HEK293T (cell line): ENCODE results near the gene BSPRY.

ENCODE experiments used
- CTCF ChIA-PET: fragments of 350-600 bp; formaldehyde crosslinking; extraction: SDS; loops from one replicate; lab custom pipeline; 2021; ENCODE audit warnings: antibody characterized with exemption, inconsistent platforms; lab: Yijun Ruan, JAX
- POLR2A ChIA-PET: fragments of 350-600 bp; formaldehyde crosslinking; extraction: SDS; loops from one replicate; lab custom pipeline; 2020; ENCODE audit warnings: antibody characterized with exemption, inconsistent platforms; lab: Yijun Ruan, JAX
- DNase-seq: peaks from one replicate; pipeline ENCODE4 v3.0.0; 2012; ENCODE audit warnings: mixed read lengths; ENCODE audit errors: extremely low spot score
- ARNT ChIP-seq: fragments of 450-650 bp; IDR thresholded peaks from 2 replicates; pipeline ENCODE4 v1.6.1; 2017; ENCODE audit warnings: mild to moderate bottlenecking
- BHLHE40 ChIP-seq: fragments of 450-650 bp; IDR thresholded peaks from 2 replicates; pipeline ENCODE4 v1.6.1; 2016; ENCODE audit warnings: mild to moderate bottlenecking, moderate library complexity, borderline replicate concordance
- CTBP1 ChIP-seq: fragments of 450-650 bp; IDR thresholded peaks from 2 replicates; pipeline ENCODE4 v1.6.1; 2016; ENCODE audit warnings: borderline replicate concordance
- ELF4 ChIP-seq: fragments of 450-650 bp; IDR thresholded peaks from 2 replicates; pipeline ENCODE4 v1.6.1; 2017; ENCODE audit warnings: antibody characterized with exemption
- FOXA1 ChIP-seq: fragments of 450-650 bp; IDR thresholded peaks from 2 replicates; pipeline ENCODE4 v1.6.1; 2016; ENCODE audit warnings: mild to moderate bottlenecking
- FOXK2 ChIP-seq: fragments of 450-650 bp; IDR thresholded peaks from 2 replicates; pipeline ENCODE4 v1.6.1; 2016; ENCODE audit warnings: mild to moderate bottlenecking
- FOXM1 ChIP-seq: fragments of 450-650 bp; IDR thresholded peaks from 2 replicates; pipeline ENCODE4 v1.6.1; 2017; ENCODE audit warnings: mild to moderate bottlenecking, borderline replicate concordance
- HDGF ChIP-seq: fragments of 450-650 bp; IDR thresholded peaks from 2 replicates; pipeline ENCODE4 v1.6.1; 2017; ENCODE audit warnings: antibody characterized with exemption, borderline replicate concordance
- L3MBTL2 ChIP-seq: fragments of 450-650 bp; conservative IDR thresholded peaks from 2 replicates; pipeline ENCODE4 v1.6.1; 2016; ENCODE audit warnings: mild to moderate bottlenecking
- LEF1 ChIP-seq: fragments of 450-650 bp; IDR thresholded peaks from 2 replicates; pipeline ENCODE4 v1.6.1; 2017; ENCODE audit warnings: mild to moderate bottlenecking, borderline replicate concordance
- NFRKB ChIP-seq: fragments of 450-650 bp; IDR thresholded peaks from 2 replicates; pipeline ENCODE4 v1.6.1; 2016; ENCODE audit warnings: mild to moderate bottlenecking, moderate library complexity
- SP1 ChIP-seq: fragments of 450-650 bp; IDR thresholded peaks from 2 replicates; pipeline ENCODE4 v1.6.1; 2017
- SUZ12 ChIP-seq: fragments of 450-650 bp; IDR thresholded peaks from 2 replicates; pipeline ENCODE4 v1.6.1; 2016; ENCODE audit warnings: mild to moderate bottlenecking
- TARDBP ChIP-seq: fragments of 450-650 bp; IDR thresholded peaks from 2 replicates; pipeline ENCODE4 v1.6.1; 2016
- ZNF384 ChIP-seq: fragments of 450-650 bp; IDR thresholded peaks from 2 replicates; pipeline ENCODE4 v1.6.1; 2016
- TF ChIP-seq, protein P1 (sequence below): fragments of 450-650 bp; IDR thresholded peaks from 2 replicates; pipeline ENCODE4 v1.6.1; 2016

BSPRY gene

DNA sequence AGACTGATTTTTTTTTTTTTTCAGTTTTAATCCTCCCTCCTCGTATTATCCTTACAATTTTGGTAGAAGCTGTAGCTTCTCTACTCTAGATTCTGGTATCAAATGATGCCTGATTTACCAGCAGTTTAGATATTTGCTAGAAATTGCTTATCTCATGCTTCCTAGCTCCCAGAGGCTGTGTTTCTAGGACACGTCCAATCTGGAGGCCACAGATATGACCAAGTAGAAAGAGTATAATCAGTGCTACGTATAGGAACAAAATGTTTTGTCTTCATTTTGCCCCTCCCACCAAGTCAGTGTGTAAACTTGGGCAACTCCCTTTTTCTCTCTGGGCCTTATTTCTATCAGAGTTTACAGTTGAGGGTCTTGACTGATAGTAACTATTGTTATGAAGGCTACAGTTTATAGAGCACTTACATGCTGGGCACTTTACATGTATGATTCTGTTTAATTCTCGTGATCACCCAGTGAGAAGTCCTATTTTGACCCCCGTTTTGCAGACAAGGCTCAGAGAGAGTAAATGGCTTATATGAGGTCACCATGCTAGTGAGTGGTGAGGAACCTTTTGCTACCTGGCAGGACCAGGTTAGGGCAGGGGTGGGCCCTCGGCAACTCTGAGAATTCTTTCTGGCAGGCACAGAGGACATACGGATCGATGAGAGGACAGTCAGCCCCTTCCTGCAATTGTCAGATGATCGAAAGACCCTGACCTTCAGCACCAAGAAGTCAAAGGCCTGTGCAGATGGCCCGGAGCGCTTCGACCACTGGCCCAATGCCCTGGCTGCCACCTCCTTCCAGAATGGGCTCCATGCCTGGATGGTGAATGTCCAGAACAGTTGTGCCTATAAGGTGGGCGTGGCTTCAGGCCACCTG is 19.9 kb downstream of the BSPRY start:
- TF ChIP-seq NFRKB (no peak), CTBP1 (no peak), SUZ12 (no peak), ARNT (no peak), LEF1 (no peak)
- TF ChIP-seq, protein P1, sequence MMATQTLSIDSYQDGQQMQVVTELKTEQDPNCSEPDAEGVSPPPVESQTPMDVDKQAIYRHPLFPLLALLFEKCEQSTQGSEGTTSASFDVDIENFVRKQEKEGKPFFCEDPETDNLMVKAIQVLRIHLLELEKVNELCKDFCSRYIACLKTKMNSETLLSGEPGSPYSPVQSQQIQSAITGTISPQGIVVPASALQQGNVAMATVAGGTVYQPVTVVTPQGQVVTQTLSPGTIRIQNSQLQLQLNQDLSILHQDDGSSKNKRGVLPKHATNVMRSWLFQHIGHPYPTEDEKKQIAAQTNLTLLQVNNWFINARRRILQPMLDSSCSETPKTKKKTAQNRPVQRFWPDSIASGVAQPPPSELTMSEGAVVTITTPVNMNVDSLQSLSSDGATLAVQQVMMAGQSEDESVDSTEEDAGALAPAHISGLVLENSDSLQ, result no peak
- CTCF ChIA-PET, result no interaction called here
- POLR2A ChIA-PET, result no interaction called here
- DNase-seq, result no peak

DNA sequence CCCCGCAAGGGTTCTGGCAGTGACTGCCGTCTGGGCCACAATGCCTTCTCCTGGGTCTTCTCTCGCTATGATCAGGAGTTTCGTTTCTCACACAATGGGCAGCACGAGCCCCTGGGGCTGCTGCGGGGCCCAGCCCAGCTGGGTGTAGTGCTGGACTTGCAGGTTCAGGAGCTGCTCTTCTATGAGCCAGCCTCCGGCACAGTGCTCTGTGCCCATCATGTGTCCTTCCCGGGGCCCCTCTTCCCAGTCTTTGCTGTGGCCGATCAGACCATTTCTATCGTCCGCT is 20.5 kb downstream of the BSPRY start:
- no peak for DNase-seq
- ChIA-PET CTCF (no interaction called here), POLR2A (no interaction called here)
- TF ChIP-seq HDGF, result no peak
- TF ChIP-seq ZNF384, result no peak
- TF ChIP-seq, protein P1, result no peak
- no peak for TF ChIP-seq NFRKB
- no peak for TF ChIP-seq CTBP1
- TF ChIP-seq L3MBTL2, result no peak
- TF ChIP-seq FOXK2, result no peak
- TF ChIP-seq BHLHE40, result no peak
- TF ChIP-seq ARNT, result no peak
- no peak for TF ChIP-seq ELF4
- TF ChIP-seq TARDBP, result no peak
- TF ChIP-seq SUZ12, result no peak
- TF ChIP-seq LEF1, result no peak
- TF ChIP-seq FOXA1, result no peak

GRCh38 chr9:113370806-113371325 is 21.5 kb downstream of the BSPRY start:
- TF ChIP-seq HDGF, result no peak
- no peak for TF ChIP-seq LEF1
- no peak for TF ChIP-seq FOXM1
- no peak for TF ChIP-seq CTBP1
- TF ChIP-seq FOXA1, result no peak
- POLR2A ChIA-PET, result interaction anchor here (1.6 kb wide), 1 partner anchor 31 kb away, joined by 7 read pairs; the partner anchor contains the start of gene WDR31
- CTCF ChIA-PET, result no interaction called here
- no peak for DNase-seq

DNA sequence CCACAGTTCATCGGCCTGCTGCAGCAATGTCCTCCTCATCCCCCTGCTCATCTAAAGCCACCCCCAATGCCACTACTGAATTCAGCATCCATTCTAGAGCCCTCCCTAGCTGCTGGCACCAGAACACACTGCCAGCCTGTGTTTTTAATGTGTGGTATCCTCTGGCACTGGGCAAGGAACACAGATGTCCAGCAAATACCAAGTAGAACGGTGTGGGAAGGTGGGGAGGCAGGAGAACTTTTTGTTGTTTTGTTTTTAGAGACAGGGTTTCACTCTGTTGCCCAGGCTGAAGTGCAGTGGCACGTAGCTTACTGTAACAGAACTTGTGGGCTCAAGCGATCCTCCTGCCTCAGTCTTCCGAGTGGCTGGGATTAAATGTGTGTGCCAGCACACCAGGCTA is 22.7 kb downstream of the BSPRY start:
- no peak for DNase-seq
- CTCF ChIA-PET, result no interaction called here
- POLR2A ChIA-PET, result no interaction called here
- TF ChIP-seq, protein P1, result no peak
- TF ChIP-seq TARDBP (no peak), LEF1 (no peak), ZNF384 (no peak)

GRCh38 chr9:113373256-113373655 is 23.9 kb downstream of the BSPRY start:
- CTCF ChIA-PET, result no interaction called here
- POLR2A ChIA-PET, result no interaction called here
- DNase-seq, result no peak
- TF ChIP-seq LEF1 (no peak), FOXM1 (no peak), NFRKB (no peak), BHLHE40 (no peak), ARNT (no peak), ZNF384 (no peak), L3MBTL2 (no peak)

- CTCF ChIA-PET, result interaction anchor here (0.9 kb wide), 1 partner anchor 12 kb away, joined by 3 read pairs; no protein-coding TSS in a partner anchor
- DNase-seq, result no peak
- POLR2A ChIA-PET, result no interaction called here
- no peak for TF ChIP-seq SP1
- no peak for TF ChIP-seq ELF4
- TF ChIP-seq, protein P1, result no peak
- TF ChIP-seq HDGF, result no peak
- TF ChIP-seq L3MBTL2, result no peak
- no peak for TF ChIP-seq CTBP1
- TF ChIP-seq FOXM1, result no peak
- no peak for TF ChIP-seq TARDBP
- TF ChIP-seq ZNF384, result no peak
- no peak for TF ChIP-seq NFRKB
- TF ChIP-seq BHLHE40, result no peak
- no peak for TF ChIP-seq LEF1
- no peak for TF ChIP-seq FOXA1
- TF ChIP-seq FOXK2, result no peak
Measured at GRCh38 chr9:113373676-113374392, 24.5 kb downstream of the BSPRY start.
